K562 (cell line): Measurements from ENCODE around the gene TPD52L2. TPM values are rescaled to one million over a fixed set of nuclear protein-coding genes. Genes with fewer than 3 reads are reported as not detected.

ENCODE experiments used
- CHD4 ChIP-seq: fragments of 200-600 bp; sonication (generic); IDR thresholded peaks from 3 replicates; pipeline ENCODE4 v1.6.1; 2012; ENCODE audit warnings: low read depth, mild to moderate bottlenecking, mixed read lengths, low read length, inconsistent platforms; ENCODE audit not compliant: insufficient read depth, insufficient replicate concordance, poor library complexity, severe bottlenecking
- GATA2 ChIP-seq: sonication (generic); formaldehyde crosslinking; IDR thresholded peaks from 2 replicates; pipeline ENCODE4 v1.4.0; 2020; ENCODE audit warnings: mild to moderate bottlenecking, missing genetic modification reagents
- LEF1 ChIP-seq: fragments of 450-650 bp; IDR thresholded peaks from 2 replicates; pipeline ENCODE4 v1.6.1; 2016; ENCODE audit warnings: mild to moderate bottlenecking
- MCM5 ChIP-seq: fragments of 450-650 bp; IDR thresholded peaks from 2 replicates; pipeline ENCODE4 v1.6.1; 2016; ENCODE audit warnings: low read depth
- MXI1 ChIP-seq: IDR thresholded peaks from 2 replicates; pipeline ENCODE4 v1.6.1; 2011; ENCODE audit warnings: low read depth, mild to moderate bottlenecking, improper control_type of control experiment, low read length
- NR4A1 ChIP-seq, 2 experiments: fragments of 250-450 bp in 1 of 2; fragments of 450-650 bp in 1 of 2; sonication (Bioruptor Pico) in 1 of 2; IDR thresholded peaks; 2 replicates each; pipeline versions ENCODE4 v1.4.0 to v1.6.1; 2016 to 2020; ENCODE audit warnings: mild to moderate bottlenecking in 2 of 2, missing compliant biosample characterization in 1 of 2, missing genetic modification characterization in 1 of 2, moderate library complexity in 1 of 2
- NUFIP1 ChIP-seq: fragments of 450-650 bp; IDR thresholded peaks from 2 replicates; pipeline ENCODE4 v1.6.1; 2018; ENCODE audit not compliant: partially characterized antibody
- RBM14 ChIP-seq: fragments of 200-400 bp; formaldehyde crosslinking; IDR thresholded peaks from 2 replicates; pipeline ENCODE4 v1.6.1; 2018; ENCODE audit warnings: low read depth, mild to moderate bottlenecking, low read length, moderate library complexity, borderline replicate concordance; ENCODE audit not compliant: insufficient read depth
- RBM22 ChIP-seq: fragments of 200-400 bp; formaldehyde crosslinking; IDR thresholded peaks from 2 replicates; pipeline ENCODE4 v1.6.1; 2018; ENCODE audit warnings: low read length, low read depth; ENCODE audit not compliant: poor library complexity, severe bottlenecking
- RUNX1 ChIP-seq: sonication (generic); IDR thresholded peaks from 2 replicates; pipeline ENCODE4 v1.6.1; 2016; ENCODE audit warnings: antibody characterized with exemption, low read depth
- SLC30A9 ChIP-seq: fragments of 250-450 bp; sonication (Bioruptor Pico); IDR thresholded peaks from 2 replicates; pipeline ENCODE4 v1.8.0; 2022; ENCODE audit warnings: mild to moderate bottlenecking, moderate library complexity
- TEAD2 ChIP-seq: fragments of 450-650 bp; IDR thresholded peaks from 2 replicates; pipeline ENCODE4 v1.6.1; 2016; ENCODE audit warnings: missing genetic modification characterization, control low read depth, missing compliant biosample characterization
- ZFP30 ChIP-seq: fragments of 250-450 bp; sonication (Bioruptor Pico); IDR thresholded peaks from 2 replicates; pipeline ENCODE4 v1.8.0; 2022; ENCODE audit warnings: moderate library complexity, mild to moderate bottlenecking, inconsistent platforms, borderline replicate concordance
- ZNF184 ChIP-seq: sonication (generic); formaldehyde crosslinking; IDR thresholded peaks from 2 replicates; pipeline ENCODE4 v1.5.0; 2020; ENCODE audit warnings: missing genetic modification reagents
- ZNF23 ChIP-seq: fragments of 250-450 bp; sonication (Bioruptor Pico); IDR thresholded peaks from 2 replicates; pipeline ENCODE4 v1.4.0; 2020; ENCODE audit warnings: mild to moderate bottlenecking
- ZNF24 ChIP-seq: fragments of 450-650 bp; IDR thresholded peaks from 2 replicates; pipeline ENCODE4 v1.6.1; 2016
- ZNF561 ChIP-seq: fragments of 450-650 bp; formaldehyde crosslinking; conservative IDR thresholded peaks from 2 replicates; pipeline ENCODE4 v1.4.0; 2020; ENCODE audit warnings: mild to moderate bottlenecking, moderate library complexity
- ZNF778 ChIP-seq: fragments of 450-650 bp; formaldehyde crosslinking; IDR thresholded peaks from 2 replicates; pipeline ENCODE4 v1.4.0; 2020; ENCODE audit warnings: mild to moderate bottlenecking, moderate library complexity
- polyA plus RNA-seq, 8 experiments: library from polyadenylated mRNA; depleted of rRNA in 4 of 8; stranded (reverse) in 5 of 8; unstranded in 3 of 8; fragments of >200 nt; fragmentation: Nextera tagmentation in 2 of 8; fragmentation: Illumina TruSeq in 1 of 8; extraction: Ambion mirVana in 2 of 8; extraction: Trizol in 1 of 8; gene quantifications; 2 replicates each; pipeline versions ENCODE4 v1.2.1 to v1.2.3, GENCODE V29; 2011 to 2014; ENCODE audit warnings: inconsistent platforms in 1 of 8, missing spikeins in 1 of 8
- total RNA-seq, 7 experiments: library from RNA; depleted of rRNA in 6 of 7; stranded (reverse); fragments of >200 nt in 6 of 7; fragmentation: Illumina TruSeq in 2 of 7; extraction: Trizol in 2 of 7; gene quantifications; 2 replicates each; pipeline versions ENCODE4 v1.2.1 to v1.2.3, GENCODE V29; 2011 to 2021; ENCODE audit warnings: low replicate concordance in 1 of 7
- TF ChIP-seq, protein P1 (sequence below): sonication (generic); IDR thresholded peaks from 2 replicates; pipeline ENCODE4 v1.6.1; 2016
- TF ChIP-seq, protein P2 (sequence below): fragments of 450-650 bp; formaldehyde crosslinking; IDR thresholded peaks from 2 replicates; pipeline ENCODE4 v1.4.0; 2020; ENCODE audit warnings: mild to moderate bottlenecking
- TF ChIP-seq, protein P3 (sequence below), 2 experiments: fragments of 450-650 bp in 1 of 2; sonication (generic) in 1 of 2; formaldehyde crosslinking in 1 of 2; IDR thresholded peaks in 1 of 2; conservative IDR thresholded peaks in 1 of 2; 2 replicates each; pipeline versions ENCODE4 v1.6.1 to v1.8.1; 2016 to 2023; ENCODE audit warnings: mild to moderate bottlenecking in 2 of 2, moderate library complexity in 2 of 2, inconsistent platforms in 1 of 2, missing genetic modification reagents in 1 of 2
- TF ChIP-seq, protein P4 (sequence below), 2 experiments: fragments of 450-650 bp in 1 of 2; IDR thresholded peaks; 2 replicates each; pipeline ENCODE4 v1.6.1; 2011 to 2017; ENCODE audit warnings: low read depth in 2 of 2, antibody characterized with exemption in 1 of 2, borderline replicate concordance in 1 of 2, low read length in 1 of 2, mild to moderate bottlenecking in 1 of 2, mixed read lengths in 1 of 2; ENCODE audit not compliant: control insufficient read depth in 1 of 2

The TPD52L2 gene
- total and polyA plus RNA-seq, 9 of the 15 experiments (the other 6 are each of a cell fraction or from before 2014, with no cell fraction given): 1.9 to 117 (median 74.6) TPM

DNA sequence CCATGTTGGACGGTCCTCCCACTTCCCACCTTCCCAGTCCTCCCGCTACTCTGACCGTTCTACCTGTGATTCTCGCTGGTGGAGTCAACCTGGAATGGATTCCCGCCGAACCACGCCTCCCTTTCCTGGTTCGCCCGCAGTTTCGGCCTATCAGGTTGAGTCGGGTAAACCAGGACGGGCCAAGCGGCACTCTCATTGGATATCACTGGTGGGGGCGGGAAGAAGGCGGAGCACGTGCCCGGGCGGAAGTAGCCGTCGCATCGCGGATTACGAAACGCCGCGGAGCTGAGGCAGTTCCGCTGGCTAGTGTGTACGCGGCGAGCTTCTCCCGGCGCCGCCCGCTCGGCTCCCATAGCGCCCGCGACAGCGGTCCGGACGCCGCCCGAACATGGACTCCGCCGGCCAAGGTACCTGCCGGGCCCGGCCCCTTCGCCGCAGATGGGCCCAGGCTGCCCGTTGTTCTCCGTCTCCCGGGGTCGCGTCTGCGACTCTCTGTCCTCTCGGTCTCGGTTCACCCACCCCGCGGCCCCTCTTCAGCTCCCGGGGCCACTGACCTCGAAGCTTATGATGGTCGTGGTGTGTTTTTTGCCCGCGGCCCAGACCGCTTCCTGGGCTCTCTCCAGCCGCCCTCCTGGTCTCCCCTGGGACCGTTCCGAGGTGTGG is at the start of gene TPD52L2 (continued):
- TF ChIP-seq, protein P1, sequence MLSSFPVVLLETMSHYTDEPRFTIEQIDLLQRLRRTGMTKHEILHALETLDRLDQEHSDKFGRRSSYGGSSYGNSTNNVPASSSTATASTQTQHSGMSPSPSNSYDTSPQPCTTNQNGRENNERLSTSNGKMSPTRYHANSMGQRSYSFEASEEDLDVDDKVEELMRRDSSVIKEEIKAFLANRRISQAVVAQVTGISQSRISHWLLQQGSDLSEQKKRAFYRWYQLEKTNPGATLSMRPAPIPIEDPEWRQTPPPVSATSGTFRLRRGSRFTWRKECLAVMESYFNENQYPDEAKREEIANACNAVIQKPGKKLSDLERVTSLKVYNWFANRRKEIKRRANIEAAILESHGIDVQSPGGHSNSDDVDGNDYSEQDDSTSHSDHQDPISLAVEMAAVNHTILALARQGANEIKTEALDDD: no peak
- TF ChIP-seq, protein P2, sequence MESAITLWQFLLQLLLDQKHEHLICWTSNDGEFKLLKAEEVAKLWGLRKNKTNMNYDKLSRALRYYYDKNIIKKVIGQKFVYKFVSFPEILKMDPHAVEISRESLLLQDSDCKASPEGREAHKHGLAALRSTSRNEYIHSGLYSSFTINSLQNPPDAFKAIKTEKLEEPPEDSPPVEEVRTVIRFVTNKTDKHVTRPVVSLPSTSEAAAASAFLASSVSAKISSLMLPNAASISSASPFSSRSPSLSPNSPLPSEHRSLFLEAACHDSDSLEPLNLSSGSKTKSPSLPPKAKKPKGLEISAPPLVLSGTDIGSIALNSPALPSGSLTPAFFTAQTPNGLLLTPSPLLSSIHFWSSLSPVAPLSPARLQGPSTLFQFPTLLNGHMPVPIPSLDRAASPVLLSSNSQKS (CRISPR knock-in tag): no peak
- TF ChIP-seq RBM14 (no peak), ZFP30 (CRISPR knock-in tag) (no peak), SLC30A9 (CRISPR knock-in tag) (no peak), ZNF24 (no peak), ZNF561 (CRISPR knock-in tag) (no peak), GATA2 (CRISPR knock-in tag) (no peak), RBM22 (peak; percentile 63), LEF1 (peak; percentile 76), NUFIP1 (no peak), MCM5 (no peak), ZNF184 (CRISPR knock-in tag) (no peak), RUNX1 (no peak), CHD4 (no peak), MXI1 (peak; percentile 84), ZNF778 (CRISPR knock-in tag) (no peak), TEAD2 (tag) (no peak), ZNF23 (CRISPR knock-in tag) (no peak), NR4A1 (CRISPR knock-in tag; IDR thresholded peaks at IDR 0.05) (no peak), NR4A1 (tag; IDR thresholded peaks at IDR 0.05) (no peak)
- TF ChIP-seq, protein P3, sequence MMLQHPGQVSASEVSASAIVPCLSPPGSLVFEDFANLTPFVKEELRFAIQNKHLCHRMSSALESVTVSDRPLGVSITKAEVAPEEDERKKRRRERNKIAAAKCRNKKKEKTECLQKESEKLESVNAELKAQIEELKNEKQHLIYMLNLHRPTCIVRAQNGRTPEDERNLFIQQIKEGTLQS (IDR thresholded peaks at IDR 0.05): peak; percentile 60
- TF ChIP-seq, protein P3 (CRISPR knock-in tag; conservative IDR thresholded peaks at IDR 0.05): no peak
- TF ChIP-seq, protein P4, sequence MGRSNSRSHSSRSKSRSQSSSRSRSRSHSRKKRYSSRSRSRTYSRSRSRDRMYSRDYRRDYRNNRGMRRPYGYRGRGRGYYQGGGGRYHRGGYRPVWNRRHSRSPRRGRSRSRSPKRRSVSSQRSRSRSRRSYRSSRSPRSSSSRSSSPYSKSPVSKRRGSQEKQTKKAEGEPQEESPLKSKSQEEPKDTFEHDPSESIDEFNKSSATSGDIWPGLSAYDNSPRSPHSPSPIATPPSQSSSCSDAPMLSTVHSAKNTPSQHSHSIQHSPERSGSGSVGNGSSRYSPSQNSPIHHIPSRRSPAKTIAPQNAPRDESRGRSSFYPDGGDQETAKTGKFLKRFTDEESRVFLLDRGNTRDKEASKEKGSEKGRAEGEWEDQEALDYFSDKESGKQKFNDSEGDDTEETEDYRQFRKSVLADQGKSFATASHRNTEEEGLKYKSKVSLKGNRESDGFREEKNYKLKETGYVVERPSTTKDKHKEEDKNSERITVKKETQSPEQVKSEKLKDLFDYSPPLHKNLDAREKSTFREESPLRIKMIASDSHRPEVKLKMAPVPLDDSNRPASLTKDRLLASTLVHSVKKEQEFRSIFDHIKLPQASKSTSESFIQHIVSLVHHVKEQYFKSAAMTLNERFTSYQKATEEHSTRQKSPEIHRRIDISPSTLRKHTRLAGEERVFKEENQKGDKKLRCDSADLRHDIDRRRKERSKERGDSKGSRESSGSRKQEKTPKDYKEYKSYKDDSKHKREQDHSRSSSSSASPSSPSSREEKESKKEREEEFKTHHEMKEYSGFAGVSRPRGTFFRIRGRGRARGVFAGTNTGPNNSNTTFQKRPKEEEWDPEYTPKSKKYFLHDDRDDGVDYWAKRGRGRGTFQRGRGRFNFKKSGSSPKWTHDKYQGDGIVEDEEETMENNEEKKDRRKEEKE (IDR thresholded peaks at IDR 0.05; ENCODE audit: borderline replicate concordance in 1 of 2, control insufficient read depth in 1 of 2, low read depth in 2 of 2, low read length in 1 of 2): no peak; a peak in 1 of 4 replicates
